Neural cell (in vitro differentiated cells): ENCODE results near the gene RBM42.

Experiments used
- CTCF ChIP-seq: fragments of 450-650 bp; IDR thresholded peaks from 2 replicates; pipeline ENCODE4 v1.5.1; 2014; ENCODE audit warnings: antibody characterized with exemption, mild to moderate bottlenecking, moderate library complexity; ENCODE audit not compliant: poor library complexity, severe bottlenecking
- EP300 ChIP-seq: fragments of 450-650 bp; conservative IDR thresholded peaks from 2 replicates; pipeline ENCODE4 v1.6.1; 2014; ENCODE audit warnings: antibody characterized with exemption, mild to moderate bottlenecking, moderate library complexity; ENCODE audit not compliant: poor library complexity, severe bottlenecking
- EZH2 ChIP-seq: fragments of 200-600, 300-800 bp; shearing (Covaris generic), sonication (generic); IDR thresholded peaks from 2 replicates; pipeline ENCODE4 v1.6.1; 2014; ENCODE audit warnings: antibody characterized with exemption, low read length, borderline replicate concordance, mild to moderate bottlenecking; ENCODE audit not compliant: insufficient read depth, poor library complexity, severe bottlenecking
- MXI1 ChIP-seq: fragments of 450-650 bp; conservative IDR thresholded peaks from 2 replicates; pipeline ENCODE4 v1.6.1; 2014; ENCODE audit warnings: antibody characterized with exemption, mild to moderate bottlenecking; ENCODE audit not compliant: poor library complexity, severe bottlenecking
- POLR2AphosphoS5 ChIP-seq: IDR thresholded peaks from 2 replicates; pipeline ENCODE4 v1.6.1; 2012
- RAD21 ChIP-seq: fragments of 450-650 bp; conservative IDR thresholded peaks from 2 replicates; pipeline ENCODE4 v1.6.1; 2014; ENCODE audit warnings: antibody characterized with exemption, mild to moderate bottlenecking, moderate library complexity
- SMC3 ChIP-seq: fragments of 450-650 bp; conservative IDR thresholded peaks from 2 replicates; pipeline ENCODE4 v1.6.1; 2014; ENCODE audit warnings: antibody characterized with exemption, mild to moderate bottlenecking, moderate library complexity; ENCODE audit not compliant: poor library complexity
- TAF1 ChIP-seq: IDR thresholded peaks from 2 replicates; pipeline ENCODE4 v1.6.1; 2012; ENCODE audit warnings: low read depth

DNA sequence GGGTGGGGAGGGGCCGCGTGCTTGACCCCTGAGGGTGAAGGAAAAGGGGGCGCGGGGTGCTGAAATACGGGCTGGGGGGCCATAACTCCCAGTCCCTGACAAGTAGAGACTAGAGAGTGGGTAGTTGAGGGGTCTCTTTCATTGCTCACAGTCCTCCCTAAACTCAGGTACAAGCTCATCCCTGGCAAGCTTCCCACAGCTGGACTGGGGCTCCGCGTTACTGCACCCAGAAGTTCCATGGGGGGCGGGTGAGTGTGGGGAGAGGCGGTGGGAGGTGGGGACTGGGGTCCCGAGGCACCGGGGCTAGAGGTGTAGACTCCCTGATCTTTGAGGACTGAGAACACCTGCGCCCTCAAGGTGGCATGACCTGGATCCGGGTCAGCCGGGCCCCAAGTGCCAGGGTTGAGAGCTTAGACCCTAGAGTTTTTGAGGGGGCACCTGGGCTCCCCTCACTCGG, 14.0 kb downstream of the RBM42 start:
- no peak for TF ChIP-seq SMC3
- TF ChIP-seq CTCF, result no peak
- TF ChIP-seq EZH2, result no peak
- no peak for TF ChIP-seq TAF1
- TF ChIP-seq EP300, result no peak
- no peak for TF ChIP-seq MXI1
- no peak for TF ChIP-seq POLR2AphosphoS5
- TF ChIP-seq RAD21, result no peak
